Suppressor macrophage treated with lipopolysaccharide for 1 hour (primary cell): ENCODE data around the gene BUB1B.

Experiments
- DNase-seq, 3 donors: peaks; one replicate each; pipeline ENCODE4 v3.0.0-alpha.2; 2020 to 2022

The BUB1B gene

GRCh38 chr15:40257656-40258450 is 97.0 kb downstream of the BUB1B start:
- no peak for DNase-seq

GRCh38 chr15:40258544-40258943 is 97.7 kb downstream of the BUB1B start:
- DNase-seq = no peak

GRCh38 chr15:40259021-40259420 is 98.2 kb downstream of the BUB1B start:
- no peak for DNase-seq

- DNase-seq = peak in 1 of 3 donors; percentile 57
Measured at GRCh38 chr15:40263024-40263754, 102.3 kb downstream of the BUB1B start.

- DNase-seq = no peak
Measured at GRCh38 chr15:40264321-40265153, 103.7 kb downstream of the BUB1B start.

GRCh38 chr15:40265355-40265754 is 104.5 kb downstream of the BUB1B start:
- DNase-seq = no peak

GRCh38 chr15:40265875-40266274 is 105.0 kb downstream of the BUB1B start:
- DNase-seq = no peak

GRCh38 chr15:40266828-40267304 is 106.0 kb downstream of the BUB1B start:
- peak; percentile 92 to 94 (median 93) for DNase-seq

- no peak for DNase-seq
Measured at GRCh38 chr15:40267670-40268069, 106.8 kb downstream of the BUB1B start.

GRCh38 chr15:40269604-40270003 is 108.7 kb downstream of the BUB1B start:
- no peak for DNase-seq

GRCh38 chr15:40270246-40270995 is 109.6 kb downstream of the BUB1B start:
- DNase-seq = no peak
